HG03139 (cell line): ENCODE results near the gene ZNF319.
"Not testable (repeated sequence)": the region's sequence is repeated elsewhere in the genome, so short reads cannot be mapped to it uniquely, and the experiment has no call there.

Experiments
- ATAC-seq: cut with Tn5 transposase; IDR thresholded peaks from one replicate; pipeline ENCODE4 v1.9.1; 2021; ENCODE audit not compliant: unreplicated experiment

The ZNF319 gene

DNA sequence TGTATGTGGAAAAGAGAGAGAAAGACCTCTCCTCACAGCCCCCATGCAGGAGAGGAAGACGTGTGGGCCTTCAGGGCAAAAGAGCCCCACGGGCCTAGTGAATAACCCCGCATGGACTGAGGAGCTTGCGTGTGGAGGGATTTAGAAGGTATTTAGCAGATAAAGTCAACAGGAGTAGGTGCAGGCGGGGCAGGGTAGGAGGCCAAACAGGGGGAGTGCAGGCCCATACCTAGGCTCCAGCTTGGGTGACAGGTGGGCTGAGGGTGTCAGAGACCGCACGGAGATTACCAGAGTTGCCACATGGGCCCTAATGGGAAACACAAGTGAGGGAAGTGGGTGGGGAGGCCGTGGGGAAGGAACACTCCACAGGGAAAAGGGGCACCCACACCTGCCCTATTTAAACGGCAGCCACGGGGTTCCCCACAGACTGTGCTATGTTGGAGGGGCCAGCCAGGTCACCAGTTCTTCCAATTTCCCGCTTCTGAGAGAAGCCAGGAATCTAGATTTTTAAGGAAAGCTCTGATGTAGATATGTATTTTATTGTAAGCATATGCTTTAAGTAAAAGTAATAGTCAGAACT, 21.4 kb downstream of the ZNF319 start:
- no peak for ATAC-seq

GRCh38 chr16:57978070-57978465, 22.4 kb downstream of the ZNF319 start:
- not testable (repeated sequence) for ATAC-seq

DNA sequence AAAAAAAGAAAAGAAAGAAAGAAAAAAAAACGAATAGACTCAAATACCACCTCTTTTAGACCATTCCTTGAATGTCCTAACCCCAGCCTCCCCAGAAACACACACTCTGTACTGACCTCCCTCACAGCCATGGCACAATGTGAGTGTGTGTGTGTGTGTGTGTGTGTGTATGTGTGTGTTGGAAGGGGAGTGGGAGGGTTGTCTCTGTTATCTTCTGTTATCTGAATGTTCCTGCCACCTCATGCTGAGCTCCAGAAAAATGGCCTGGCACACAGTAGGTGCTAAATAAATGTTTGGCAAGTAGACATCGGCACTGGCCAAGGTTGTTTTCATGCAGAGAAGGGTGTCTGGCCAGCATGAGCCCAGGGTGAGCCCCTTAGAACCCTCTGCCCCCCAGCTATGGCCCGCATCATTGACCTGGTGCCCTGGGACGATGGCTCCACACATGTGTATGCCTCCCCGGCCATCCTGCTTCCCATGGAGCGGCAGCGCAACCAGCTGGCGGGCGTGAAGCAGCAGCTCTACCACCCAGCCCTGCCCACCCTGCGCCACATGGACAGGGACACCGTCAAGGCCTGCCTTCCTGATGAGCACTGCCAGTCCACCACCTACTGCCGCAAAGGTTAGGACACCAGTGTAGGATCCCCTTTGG, 22.9 kb downstream of the ZNF319 start:
- no peak for ATAC-seq

GRCh38 chr16:57976331-57976796, 24.1 kb downstream of the ZNF319 start:
- ATAC-seq = no peak

DNA sequence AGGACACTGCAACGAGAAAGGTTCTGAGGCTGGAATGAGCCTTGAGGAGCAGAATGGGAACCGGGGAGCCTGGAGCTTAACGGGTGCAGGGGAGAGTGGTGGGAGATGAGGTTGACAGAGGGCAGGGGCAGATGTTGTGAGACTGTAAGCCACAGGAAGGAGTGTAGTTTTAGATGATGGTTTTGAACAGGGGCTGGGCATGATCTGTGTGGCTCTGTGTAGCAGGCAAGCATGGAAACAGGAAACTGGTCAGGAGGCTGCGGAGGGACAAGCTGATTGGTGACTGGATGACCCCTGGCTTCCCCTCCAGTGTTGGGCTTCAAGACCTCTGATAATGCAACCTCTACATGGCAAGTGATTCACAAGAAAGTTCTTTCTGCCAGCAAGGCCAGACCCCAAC, 28.2 kb downstream of the ZNF319 start:
- ATAC-seq = no peak

DNA sequence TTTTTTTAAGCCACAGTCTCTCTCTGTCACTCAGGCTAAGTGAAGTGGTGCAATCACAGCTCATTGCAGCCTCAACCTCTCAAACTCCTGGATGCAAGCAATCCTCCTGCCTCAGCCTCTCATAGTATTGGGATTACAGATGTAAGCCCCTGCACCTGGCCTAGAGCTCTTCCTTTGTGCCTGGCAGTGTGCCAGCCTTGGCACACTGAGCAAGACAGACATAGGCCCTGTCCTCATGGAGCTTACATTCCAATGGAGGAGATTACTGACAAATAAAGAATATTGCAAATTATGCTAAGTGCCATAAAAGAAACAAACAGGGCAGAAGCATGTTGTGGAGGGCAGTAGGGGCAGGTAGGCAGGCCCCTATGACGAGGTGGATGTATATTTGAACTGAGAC, 28.6 kb downstream of the ZNF319 start:
- ATAC-seq = no peak

DNA sequence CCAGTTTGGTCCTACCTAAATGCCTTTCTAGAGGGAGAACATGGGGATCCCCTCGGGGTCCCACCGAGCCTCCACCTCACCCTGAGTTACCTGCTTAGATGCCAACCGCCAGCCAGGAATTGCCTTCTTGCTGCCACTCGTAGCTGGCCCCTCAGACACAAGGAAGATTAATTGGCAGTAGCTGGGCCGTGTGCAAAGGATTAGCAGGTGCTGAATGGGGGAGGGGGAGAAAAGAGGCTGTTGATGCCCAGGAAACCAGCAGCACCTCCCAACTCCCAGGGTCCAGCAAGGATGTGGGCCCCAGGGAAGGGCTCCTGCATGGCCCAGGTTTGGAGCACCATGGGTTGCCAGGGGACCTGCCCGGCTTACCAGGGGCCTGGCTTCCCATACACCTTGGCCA, 29.5 kb downstream of the ZNF319 start, which contains the start of gene CNGB1:
Gene CNGB1, minus strand, starts transcription at position 159 of the 400 bp plus-strand sequence. CDS start 3,842 bp downstream, outside the sequence.
- ATAC-seq = no peak

DNA sequence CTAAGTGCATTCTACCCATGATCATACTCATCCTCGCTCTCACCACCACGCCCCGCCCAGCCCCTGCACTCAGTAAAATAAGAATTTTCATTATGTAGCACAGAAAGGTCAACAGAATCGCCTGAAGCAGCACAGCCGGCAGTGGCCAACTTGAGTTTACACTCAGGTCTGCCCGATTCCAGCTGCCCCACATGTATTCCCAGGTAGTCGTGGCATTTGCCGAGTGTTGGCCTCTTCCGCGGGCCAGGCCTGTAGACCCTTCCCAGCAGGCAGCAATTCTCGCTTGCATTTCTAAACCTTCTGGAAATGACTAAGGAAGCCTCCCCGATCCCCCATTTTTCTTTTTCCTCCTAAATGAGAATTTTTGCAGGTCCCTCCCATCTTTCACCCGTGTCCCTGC, 30.2 kb downstream of the ZNF319 start:
- no peak for ATAC-seq

DNA sequence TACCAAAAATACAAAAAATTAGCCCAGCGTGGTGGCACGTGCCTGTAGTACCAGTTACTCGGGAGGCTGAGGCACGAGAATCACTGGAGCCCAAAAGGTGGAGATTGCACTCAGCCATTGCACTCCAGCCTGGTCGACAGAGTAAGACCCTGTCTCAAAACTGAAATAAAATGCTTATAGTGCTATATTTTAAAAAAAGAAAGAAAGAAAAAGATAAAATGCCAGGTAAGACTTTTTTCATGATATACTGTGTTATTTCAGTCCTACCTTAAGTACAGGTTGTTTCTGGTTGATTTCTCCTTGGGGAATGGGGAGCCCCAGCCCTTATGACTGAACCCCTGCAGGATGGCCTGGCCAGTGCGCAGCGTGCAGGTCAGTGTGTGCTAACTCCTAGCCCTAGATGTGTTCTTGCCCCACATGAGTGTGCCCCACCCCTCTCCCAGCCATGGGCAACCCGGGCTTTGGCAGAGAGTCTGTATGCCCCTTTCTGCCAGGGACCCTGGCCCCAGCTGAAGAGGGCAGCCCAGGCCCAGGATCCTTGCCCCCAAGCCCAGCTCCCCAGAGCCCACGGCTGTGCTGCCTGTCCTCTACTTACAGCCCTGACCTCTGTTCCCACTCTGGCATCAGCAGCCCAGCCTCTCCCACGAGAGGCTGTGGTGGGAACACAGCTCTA, 30.9 kb downstream of the ZNF319 start:
- ATAC-seq = no peak

DNA sequence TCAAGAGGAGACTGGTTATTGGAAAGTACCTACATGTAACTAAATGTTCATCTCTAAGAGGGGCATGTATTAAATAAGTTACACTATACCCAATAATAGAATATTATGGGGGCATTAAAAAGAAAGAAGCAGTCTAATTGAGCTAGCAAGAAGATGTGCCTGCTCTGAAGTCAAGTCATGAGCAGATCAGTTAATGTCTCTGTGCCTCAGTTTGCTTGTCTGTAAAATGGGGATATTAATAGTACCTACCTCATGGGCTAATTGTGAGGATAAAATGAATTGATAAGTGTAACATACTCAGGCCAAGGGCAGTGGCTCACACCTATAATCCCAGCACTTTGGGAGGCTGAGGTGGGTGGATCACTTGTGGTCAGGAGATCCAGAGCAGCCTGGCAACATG, 32.6 kb downstream of the ZNF319 start:
- no peak for ATAC-seq

DNA sequence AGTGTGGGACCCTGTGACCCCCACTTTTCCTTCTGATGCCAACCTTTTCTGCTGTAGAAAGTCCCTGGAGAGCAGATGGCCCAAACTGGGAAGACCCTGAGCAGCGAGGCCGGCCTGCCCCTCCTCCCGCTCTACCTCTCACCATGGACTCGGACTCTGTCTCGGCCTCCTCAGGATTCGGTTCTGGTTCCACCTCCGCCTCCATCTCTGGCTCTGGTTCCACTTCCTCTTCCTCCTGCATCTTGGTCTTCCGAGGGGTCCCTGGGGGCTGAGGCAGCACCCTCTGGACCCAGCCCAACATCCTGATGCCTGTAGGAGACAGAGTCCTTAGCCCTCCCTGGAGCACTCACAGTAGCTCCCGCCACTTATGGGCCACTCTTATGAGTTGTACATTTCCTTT, 33.5 kb downstream of the ZNF319 start:
- no peak for ATAC-seq

- no peak for ATAC-seq
These were observed 34.2 kb downstream of the ZNF319 start for GRCh38 chr16:57966204-57966771.

DNA sequence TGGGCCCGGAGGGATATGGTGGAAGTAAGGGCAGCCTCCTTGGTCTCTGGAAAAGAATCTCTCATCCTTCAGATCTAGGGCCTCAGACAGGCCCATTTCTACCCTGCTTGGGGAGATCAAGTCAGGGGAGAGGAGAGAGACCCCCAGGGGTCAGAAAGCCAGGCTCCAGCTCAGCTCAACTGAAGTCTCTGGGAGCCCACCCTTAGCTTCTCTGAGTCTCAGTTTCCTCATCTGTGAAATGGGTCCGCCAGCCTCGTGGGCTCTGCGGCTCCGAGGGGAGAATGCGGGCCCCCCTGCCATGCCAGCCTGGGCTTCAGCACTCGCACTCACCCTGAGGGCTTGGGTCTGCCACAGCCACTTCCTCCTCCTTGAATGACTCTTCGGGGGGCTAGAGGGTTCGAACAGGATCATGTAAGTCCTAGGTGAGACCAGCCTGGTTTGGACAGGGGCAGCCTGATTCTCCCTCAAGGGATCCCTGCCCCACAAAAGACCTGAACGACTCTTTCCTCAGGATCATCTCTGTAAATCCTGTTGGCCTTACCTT, 36.2 kb downstream of the ZNF319 start:
- ATAC-seq = no peak

DNA sequence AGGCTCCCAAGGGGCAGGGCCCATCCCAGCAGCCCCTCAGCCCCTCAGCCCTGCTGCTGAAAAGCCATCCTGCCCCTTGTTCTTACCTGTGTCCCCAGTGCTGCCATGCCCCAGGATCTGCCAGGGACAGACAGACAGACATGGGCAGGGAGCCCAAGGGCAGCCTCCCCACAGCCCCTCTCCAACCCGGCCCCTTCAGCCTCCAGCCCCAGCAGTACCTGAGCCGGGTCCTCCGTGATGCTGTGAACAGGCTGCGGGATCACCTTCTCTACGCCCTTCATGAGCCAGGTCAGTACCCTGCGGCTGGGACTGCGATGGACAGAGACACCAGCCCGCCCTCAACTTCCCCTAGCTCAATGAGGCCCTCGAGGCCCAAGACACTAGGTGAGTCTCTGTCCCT, 37.7 kb downstream of the ZNF319 start:
- no peak for ATAC-seq

GRCh38 chr16:57962046-57962445, 38.4 kb downstream of the ZNF319 start:
- ATAC-seq = no peak

- no peak for ATAC-seq
These were observed 38.9 kb downstream of the ZNF319 start for GRCh38 chr16:57961538-57961937.

GRCh38 chr16:57960826-57961472, 39.5 kb downstream of the ZNF319 start:
- ATAC-seq = no peak

DNA sequence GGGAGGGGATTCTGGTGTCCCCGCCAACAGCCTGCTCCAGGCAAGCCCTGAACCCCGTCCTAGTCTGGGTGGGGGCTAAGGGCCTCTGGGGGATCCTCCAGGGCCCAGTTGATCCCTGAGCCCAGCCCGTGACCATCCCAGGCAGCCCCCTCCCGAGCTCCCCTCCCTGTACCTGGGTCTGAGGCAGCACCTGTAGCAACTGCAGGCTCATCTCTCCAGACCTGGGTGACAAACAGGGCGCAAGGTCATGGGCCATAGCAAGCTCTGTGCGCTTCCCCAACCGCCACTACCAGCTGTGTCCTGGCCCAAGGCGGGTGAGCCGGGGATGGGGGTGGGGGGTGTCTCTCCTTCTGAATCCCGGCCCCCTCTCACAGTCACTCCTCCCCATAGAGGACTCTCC, 40.2 kb downstream of the ZNF319 start:
- no peak for ATAC-seq

DNA sequence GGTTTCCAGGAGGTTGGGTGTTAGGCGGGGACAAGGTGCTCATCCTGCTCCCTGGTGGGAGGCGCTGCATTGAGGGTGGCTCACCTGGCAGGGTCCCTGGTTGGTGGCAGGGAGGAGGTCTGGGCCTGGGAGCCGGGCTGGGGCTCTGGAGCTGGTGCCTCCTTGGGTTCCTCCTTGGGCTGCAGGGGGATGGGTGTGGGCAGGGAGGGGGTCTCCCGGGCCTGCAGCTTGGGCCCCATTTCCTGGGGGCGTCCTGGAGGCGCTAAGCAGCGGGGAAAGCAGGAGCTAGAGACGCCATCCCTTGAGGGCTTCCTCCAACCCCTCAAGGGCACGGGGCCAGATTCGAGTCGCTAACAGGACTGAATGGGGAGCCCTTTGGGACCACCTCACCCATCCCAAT, 40.7 kb downstream of the ZNF319 start:
- no peak for ATAC-seq

GRCh38 chr16:57959121-57959520, 41.4 kb downstream of the ZNF319 start:
- no peak for ATAC-seq

DNA sequence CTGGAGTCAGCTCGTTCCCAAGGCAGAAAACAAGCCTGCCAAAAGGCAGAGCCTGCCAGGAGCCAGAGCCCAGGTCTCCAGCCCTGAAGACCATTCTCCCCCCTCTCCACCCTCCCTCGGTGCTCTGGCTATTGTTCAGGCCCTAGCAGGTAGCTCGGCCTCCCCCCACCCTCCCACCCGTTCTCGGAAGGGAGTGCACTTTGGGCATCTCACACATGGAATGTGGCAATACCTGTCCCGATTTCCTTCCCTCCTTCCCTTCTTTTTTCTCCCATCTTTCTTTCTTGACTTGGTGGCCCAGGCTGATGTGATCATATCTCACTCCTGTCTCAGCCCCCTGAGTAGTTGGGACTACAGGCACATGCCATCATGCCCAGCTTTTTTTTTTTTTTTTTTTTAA, 41.9 kb downstream of the ZNF319 start:
- ATAC-seq = no peak
